ENCODE results near the gene DSE. TPM values are rescaled to one million over a fixed set of nuclear protein-coding genes. Genes with fewer than 3 reads are reported as not detected.

Gene DSE
- polyA plus RNA-seq, 1 experiment = 109 TPM

- ChIA-PET CTCF (interaction anchor here (0.8 to 1.6 kb wide), 4 partner anchors 18 to 159 kb away, joined by 3 to 5 read pairs (median 3); no protein-coding TSS in a partner anchor), POLR2A (no interaction called here)
- no peaks in the 10 kb centered on the region for H3K27me3 ChIP-seq (ENCODE audit: control insufficient read depth, insufficient read depth, low read length)
Observed at GRCh38 chr6:116426551-116426950, 55.8 kb downstream of the DSE start.

GRCh38 chr6:116429111-116429510 is 58.4 kb downstream of the DSE start:
- no peak for DNase-seq (ENCODE audit: low read depth)

More at GRCh38 chr6:116426551-116426950, 55.8 kb downstream of the DSE start:
- H3K4me3 ChIP-seq (ENCODE audit: low read depth, low read length) = no peak overlapping the region
- peaks cover 4% of the 10 kb centered on the region; the same call in 1 of the 2 replicates for H3K36me3 ChIP-seq (ENCODE audit: control insufficient read depth, insufficient read depth, low read length)
- no peak for DNase-seq (ENCODE audit: low read depth)
- no peak for TF ChIP-seq CTCF (IDR thresholded peaks at IDR 0.05; ENCODE audit: insufficient read depth, low read depth, low read length)

GRCh38 chr6:116430860-116431259 is 60.1 kb downstream of the DSE start:
- Histone ChIP-seq H3K4me3 (ENCODE audit: low read depth, low read length) (no peak overlapping the region), H3K36me3 (ENCODE audit: control insufficient read depth, insufficient read depth, low read length) (peaks cover 6% of the 10 kb centered on the region; the same call in 1 of the 2 replicates), H3K27me3 (ENCODE audit: control insufficient read depth, insufficient read depth, low read length) (no peaks in the 10 kb centered on the region)
- POLR2A ChIA-PET = no interaction called here
- DNase-seq (ENCODE audit: low read depth) = no peak
- CTCF ChIA-PET = no interaction called here
- no peak for TF ChIP-seq CTCF (IDR thresholded peaks at IDR 0.05; ENCODE audit: insufficient read depth, low read depth, low read length)

More at GRCh38 chr6:116429111-116429510, 58.4 kb downstream of the DSE start:
- Histone ChIP-seq H3K27me3 (ENCODE audit: control insufficient read depth, insufficient read depth, low read length) (no peaks in the 10 kb centered on the region), H3K4me3 (ENCODE audit: low read depth, low read length) (no peak overlapping the region), H3K36me3 (ENCODE audit: control insufficient read depth, insufficient read depth, low read length) (peaks cover 6% of the 10 kb centered on the region; the same call in 1 of the 2 replicates)
- ChIA-PET POLR2A (no interaction called here), CTCF (interaction anchor here (0.6 kb wide), 1 partner anchor 10 kb away, joined by 3 read pairs; no protein-coding TSS in a partner anchor)
- TF ChIP-seq CTCF (IDR thresholded peaks at IDR 0.05; ENCODE audit: insufficient read depth, low read depth, low read length) = no peak

GRCh38 chr6:116431964-116432595 is 61.3 kb downstream of the DSE start:
- ChIA-PET CTCF (interaction anchor here (0.6 to 1.0 kb wide), 2 partner anchors 12 to 347 kb away, joined by 3 to 4 read pairs; no protein-coding TSS in a partner anchor), POLR2A (no interaction called here)
- H3K27me3 ChIP-seq (ENCODE audit: control insufficient read depth, insufficient read depth, low read length) = no peaks in the 10 kb centered on the region
- peaks cover 10% of the 10 kb centered on the region for H3K36me3 ChIP-seq (ENCODE audit: control insufficient read depth, insufficient read depth, low read length)
- no peak for TF ChIP-seq CTCF (IDR thresholded peaks at IDR 0.05; ENCODE audit: insufficient read depth, low read depth, low read length)
- no peak for DNase-seq (ENCODE audit: low read depth)
- no peak overlapping the region for H3K4me3 ChIP-seq (ENCODE audit: low read depth, low read length)

GRCh38 chr6:116433206-116433712 is 62.5 kb downstream of the DSE start:
- DNase-seq (ENCODE audit: low read depth) = no peak
- CTCF ChIA-PET = interaction anchor here (1.0 kb wide), 1 partner anchor 11 kb away, joined by 3 read pairs; no protein-coding TSS in a partner anchor
- peaks cover 10% of the 10 kb centered on the region for H3K36me3 ChIP-seq (ENCODE audit: control insufficient read depth, insufficient read depth, low read length)
- POLR2A ChIA-PET = no interaction called here
- no peak overlapping the region for H3K4me3 ChIP-seq (ENCODE audit: low read depth, low read length)
- H3K27me3 ChIP-seq (ENCODE audit: control insufficient read depth, insufficient read depth, low read length) = no peaks in the 10 kb centered on the region
- no peak for TF ChIP-seq CTCF (IDR thresholded peaks at IDR 0.05; ENCODE audit: insufficient read depth, low read depth, low read length)
